HG03097 (cell line): ENCODE measurements around the gene RAB40AL.

Experiments
- ATAC-seq: cut with Tn5 transposase; IDR thresholded peaks from one replicate; pipeline ENCODE4 v1.9.1; 2021; ENCODE audit not compliant: unreplicated experiment, low FRiP score

The RAB40AL gene

GRCh38 chrX:102978594-102978993 lies 41.5 kb downstream of the RAB40AL start:
- no peak for ATAC-seq

GRCh38 chrX:102979536-102979935 lies 42.5 kb downstream of the RAB40AL start:
- ATAC-seq, result no peak

GRCh38 chrX:102983205-102983604 lies 46.1 kb downstream of the RAB40AL start:
- no peak for ATAC-seq

- no peak for ATAC-seq
Measured at GRCh38 chrX:102985192-102985591, 48.1 kb downstream of the RAB40AL start.
